H1 (cell line): ENCODE data around the gene MRPS6. TPM values are rescaled to one million over a fixed set of nuclear protein-coding genes. Genes with fewer than 3 reads are reported as not detected.

ENCODE experiments used
- CHD7 ChIP-seq: fragments of 300-600 bp; sonication (generic); IDR thresholded peaks from 2 replicates; pipeline ENCODE4 v1.7.1; 2012; ENCODE audit warnings: low read length, moderate library complexity, mild to moderate bottlenecking, inconsistent platforms; ENCODE audit not compliant: insufficient replicate concordance
- CREB1 ChIP-seq: IDR thresholded peaks from 2 replicates; pipeline ENCODE4 v1.6.1; 2012; ENCODE audit warnings: inconsistent platforms
- EGR1 ChIP-seq: IDR thresholded peaks from 2 replicates; pipeline ENCODE4 v1.6.1; 2011; ENCODE audit warnings: low read depth, low read length, borderline replicate concordance
- FOSL1 ChIP-seq: IDR thresholded peaks from 2 replicates; pipeline ENCODE4 v1.6.1; 2011; ENCODE audit warnings: mild to moderate bottlenecking, low read depth, low read length, moderate library complexity; ENCODE audit not compliant: insufficient read depth
- GTF2F1 ChIP-seq: IDR thresholded peaks from 2 replicates; pipeline ENCODE4 v1.6.1; 2012; ENCODE audit warnings: low read depth, low read length, improper control_type of control experiment, borderline replicate concordance
- JUN ChIP-seq: IDR thresholded peaks from 2 replicates; pipeline ENCODE4 v1.6.1; 2011; ENCODE audit warnings: low read depth, mild to moderate bottlenecking, improper control_type of control experiment, low read length
- KDM1A ChIP-seq: fragments of 200-600, 300-600 bp; sonication (generic); IDR thresholded peaks from 2 replicates; pipeline ENCODE4 v1.7.1; 2016; ENCODE audit warnings: mild to moderate bottlenecking, low read length, borderline replicate concordance
- RFX5 ChIP-seq: IDR thresholded peaks from 2 replicates; pipeline ENCODE4 v1.6.1; 2011; ENCODE audit warnings: low read depth, low read length, improper control_type of control experiment, borderline replicate concordance
- RNF2 ChIP-seq: fragments of 200-900, 300-1000 bp; sonication (generic); IDR thresholded peaks from 2 replicates; pipeline ENCODE4 v1.7.1; 2016; ENCODE audit warnings: borderline replicate concordance, low read depth, mild to moderate bottlenecking, antibody characterized with exemption, low read length; ENCODE audit not compliant: poor library complexity, severe bottlenecking; ENCODE audit errors: missing control alignments
- SP4 ChIP-seq: IDR thresholded peaks from 2 replicates; pipeline ENCODE4 v1.6.1; 2012; ENCODE audit warnings: low read length, inconsistent platforms
- TAF1 ChIP-seq: IDR thresholded peaks from 2 replicates; pipeline ENCODE4 v1.6.1; 2011; ENCODE audit warnings: mild to moderate bottlenecking, low read depth, low read length
- YY1 ChIP-seq: IDR thresholded peaks from 2 replicates; pipeline ENCODE4 v1.6.1; 2011; ENCODE audit warnings: low read depth, mild to moderate bottlenecking, low read length
- ZNF274 ChIP-seq: IDR thresholded peaks from 2 replicates; pipeline ENCODE4 v1.7.0; 2012; ENCODE audit warnings: low read length, borderline replicate concordance; ENCODE audit errors: extremely low read depth
- polyA plus RNA-seq, 7 experiments: library from polyadenylated mRNA; depleted of rRNA in 3 of 7; stranded (reverse) in 5 of 7; unstranded in 2 of 7; fragments of >200 nt in 5 of 7; fragments of 200-250 nt in 2 of 7; gene quantifications; 1 replicate in 5 of 7; 2 replicates in 1 of 7; 4 replicates in 1 of 7; pipeline versions ENCODE4 v1.2.1 to v1.2.3, GENCODE V29; 2011 to 2013; ENCODE audit warnings: missing spikeins in 2 of 7, mixed read lengths in 2 of 7
- total RNA-seq: library from RNA; stranded (reverse); fragmentation: NEBNext Ultra II Directional; extraction: Animal tissue kit (Norgen Biotek cat#: 25700); gene quantifications from 2 replicates; pipeline ENCODE4 v1.2.1, GENCODE V29; 2021

MRPS6 gene
- total and polyA plus RNA-seq, 2 of the 8 experiments (the other 6 are each of a cell fraction or from before 2014, with no cell fraction given) = 62.7 to 156 TPM

- no peak for TF ChIP-seq CHD7
- TF ChIP-seq FOSL1 = no peak
- TF ChIP-seq YY1 = no peak
- TF ChIP-seq CREB1 = no peak
- TF ChIP-seq TAF1 = no peak
- no peak for TF ChIP-seq RNF2
- no peak for TF ChIP-seq ZNF274
- no peak for TF ChIP-seq SP4
- no peak for TF ChIP-seq RFX5
- no peak for TF ChIP-seq JUN
- TF ChIP-seq EGR1 = no peak
- no peak for TF ChIP-seq KDM1A
- no peak for TF ChIP-seq GTF2F1
Measured at GRCh38 chr21:34120867-34121266, 47.5 kb downstream of the MRPS6 start (continued).
